ENCODE measurements around the gene MBD3L2B.
"Not testable (repeated sequence)": the region's sequence is repeated elsewhere in the genome, so short reads cannot be mapped to it uniquely, and the experiment has no call there.

MBD3L2B gene

DNA sequence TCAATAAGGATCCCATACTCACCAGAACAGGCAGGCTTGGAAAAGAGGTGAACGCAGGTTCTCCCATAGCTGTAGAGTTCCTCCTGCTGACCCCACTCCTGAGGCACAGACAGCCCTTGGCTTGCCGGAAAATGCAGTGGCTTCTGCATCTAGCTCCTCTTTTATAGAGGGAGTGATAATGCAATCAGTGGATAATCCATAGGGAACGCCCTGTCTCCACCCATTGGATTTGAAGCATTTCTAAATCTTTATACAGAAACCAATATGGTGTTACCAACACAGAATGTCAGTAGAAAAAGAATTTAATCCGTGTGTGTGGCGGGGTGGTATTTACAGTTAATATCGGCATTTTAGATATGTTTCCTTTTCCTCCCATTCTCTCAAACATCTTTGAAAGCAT lies at the start of gene MBD3L2B:
TSS of gene MBD3L2B (minus strand) at position 101 of the 400 bp plus-strand sequence. CDS start at position 67, 34 bp downstream.
- DNase-seq (ENCODE audit: low read depth in 2 of 2), result not testable (repeated sequence)

GRCh38 chr19:7069904-7070226 lies 48.6 kb upstream of the MBD3L2B start:
- DNase-seq (ENCODE audit: low read depth in 2 of 2), result no peak

DNA sequence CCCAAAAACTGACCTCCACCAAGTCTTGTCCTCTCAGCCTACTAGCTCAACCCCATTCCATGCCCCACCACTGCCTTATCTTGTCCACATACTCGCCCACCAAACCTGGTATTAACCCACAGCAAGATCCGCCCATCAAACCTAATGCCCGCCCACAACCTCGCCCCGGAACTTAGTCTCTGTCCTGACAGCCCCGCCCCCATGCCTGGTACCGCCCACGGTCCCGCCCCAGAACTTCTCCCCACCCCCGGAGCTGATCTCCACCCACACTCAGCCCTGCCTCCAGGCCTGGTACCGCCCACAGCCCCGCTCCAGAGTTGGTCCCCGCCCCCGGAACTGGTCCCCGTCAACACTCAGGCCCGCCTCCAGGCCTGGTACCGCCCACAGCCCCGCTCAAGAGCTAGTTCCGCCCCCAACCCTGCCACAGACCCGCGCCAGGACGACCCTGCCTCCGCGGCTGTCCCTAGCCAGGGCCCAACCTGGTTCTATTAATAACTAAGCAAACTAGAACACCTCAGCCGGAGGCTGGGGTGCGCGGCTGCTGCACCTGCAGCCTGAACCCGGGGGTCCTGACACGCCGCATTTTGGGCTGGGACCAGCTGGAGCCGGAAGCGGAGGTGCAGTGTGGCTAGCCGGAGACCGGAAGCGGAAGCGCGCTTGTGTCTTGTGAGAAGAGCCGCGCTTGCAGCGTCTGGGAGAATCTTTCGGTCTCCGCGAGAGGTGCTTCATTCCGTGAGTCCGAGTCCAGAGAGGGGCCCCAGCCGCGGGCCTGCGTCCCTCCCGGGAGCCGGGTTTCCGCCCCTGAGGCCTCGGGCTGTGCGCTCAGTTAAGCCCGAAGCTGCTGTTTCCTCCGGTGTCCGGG lies 48.0 kb upstream of the MBD3L2B start, which contains the start of gene ZNF557:
TSS of gene ZNF557 (plus strand) at position 662 of the 862 bp plus-strand sequence. CDS start 5,372 bp downstream, outside the sequence.
- DNase-seq (ENCODE audit: low read depth in 2 of 2), result peak; percentile 98 to 99

- no peak for DNase-seq (ENCODE audit: low read depth in 2 of 2)
Observed at GRCh38 chr19:7068599-7068998, 47.4 kb upstream of the MBD3L2B start.

GRCh38 chr19:7067716-7068115 lies 46.5 kb upstream of the MBD3L2B start:
- no peak for DNase-seq (ENCODE audit: low read depth in 2 of 2)

GRCh38 chr19:7067122-7067521 lies 45.9 kb upstream of the MBD3L2B start:
- DNase-seq (ENCODE audit: low read depth in 2 of 2), result not testable (repeated sequence)

- DNase-seq (ENCODE audit: low read depth in 2 of 2), result no peak
Observed at GRCh38 chr19:7063764-7064418, 42.7 kb upstream of the MBD3L2B start.

DNA sequence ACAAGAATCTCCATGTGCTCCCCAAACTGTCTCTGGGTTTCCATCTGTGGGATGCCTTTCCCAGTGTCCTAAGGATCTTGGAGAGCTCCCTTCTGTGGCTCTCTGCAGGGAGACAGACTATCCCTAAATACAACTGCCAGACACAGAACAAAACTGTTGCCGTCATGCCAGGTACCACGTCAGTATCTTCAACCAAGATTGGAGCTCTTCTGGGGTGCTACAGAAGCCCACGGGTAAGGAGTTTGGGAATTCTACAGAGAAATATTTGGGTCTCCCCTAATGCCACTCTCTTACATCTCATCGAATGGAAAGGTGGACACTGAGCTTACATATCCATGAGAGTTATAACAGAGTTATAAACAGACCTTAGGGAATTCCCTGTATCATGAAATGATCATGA lies 42.1 kb upstream of the MBD3L2B start:
- DNase-seq (ENCODE audit: low read depth in 2 of 2), result no peak

GRCh38 chr19:7059977-7060376 lies 38.7 kb upstream of the MBD3L2B start:
- DNase-seq (ENCODE audit: low read depth in 2 of 2), result not testable (repeated sequence)

GRCh38 chr19:7058576-7058975 lies 37.3 kb upstream of the MBD3L2B start, which contains the start of gene MBD3L3:
MBD3L3 (minus strand) TSS chr19:7058676; CDS start chr19:7058605, 71 bp downstream.
- not testable (repeated sequence) for DNase-seq (ENCODE audit: low read depth in 2 of 2)

- not testable (repeated sequence) for DNase-seq (ENCODE audit: low read depth in 2 of 2)
Observed at GRCh38 chr19:7056371-7056770, 35.1 kb upstream of the MBD3L2B start.

DNA sequence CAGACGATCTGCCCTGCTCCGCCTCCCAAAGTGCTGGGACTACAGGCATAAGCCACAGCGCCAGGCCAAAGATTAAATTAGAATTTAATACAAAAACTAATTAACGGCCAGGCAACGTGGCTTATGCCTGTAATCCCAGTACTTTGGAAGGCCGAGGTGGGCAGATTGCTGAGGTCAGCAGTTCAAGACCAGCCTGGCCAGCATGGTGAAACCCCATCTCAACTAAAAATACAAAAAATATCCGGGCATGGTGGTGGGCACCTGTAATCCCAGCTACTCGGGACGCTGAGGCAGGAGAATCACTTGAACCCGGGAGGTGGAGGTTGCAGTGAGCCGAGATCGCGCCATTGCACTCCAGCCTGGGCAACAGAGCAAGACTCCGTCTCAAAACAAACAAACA lies 34.4 kb upstream of the MBD3L2B start:
- not testable (repeated sequence) for DNase-seq (ENCODE audit: low read depth in 2 of 2)

GRCh38 chr19:7054635-7055368 lies 33.6 kb upstream of the MBD3L2B start:
- not testable (repeated sequence) for DNase-seq (ENCODE audit: low read depth in 2 of 2)

DNA sequence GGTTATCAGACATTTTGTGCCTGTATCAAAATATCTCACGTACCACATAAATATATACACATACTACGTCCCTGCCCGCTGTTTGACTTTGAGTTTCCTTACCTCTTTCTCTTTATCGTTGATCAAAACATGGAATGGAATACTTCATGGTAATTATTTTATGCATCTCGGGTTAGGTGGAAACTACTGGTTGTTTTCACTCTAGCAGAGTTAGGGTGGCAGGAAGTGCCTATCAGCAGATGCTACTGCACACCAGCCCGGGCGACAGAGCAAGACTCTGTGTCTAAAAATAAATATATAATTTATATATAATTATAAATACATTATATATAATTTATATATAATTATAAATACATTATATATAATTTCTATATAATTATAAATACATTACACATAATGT lies 31.7 kb upstream of the MBD3L2B start:
- DNase-seq (ENCODE audit: low read depth in 2 of 2), result not testable (repeated sequence)

- not testable (repeated sequence) for DNase-seq (ENCODE audit: low read depth in 2 of 2)
Observed at GRCh38 chr19:7051421-7051820, 30.2 kb upstream of the MBD3L2B start.

- DNase-seq (ENCODE audit: low read depth in 2 of 2), result not testable (repeated sequence)
Observed at GRCh38 chr19:7049021-7049420, 27.8 kb upstream of the MBD3L2B start, which contains the start of gene MBD3L2. MBD3L2 (plus strand) TSS chr19:7049321; CDS start chr19:7049374, 53 bp downstream.

GRCh38 chr19:7041563-7041962 lies 20.3 kb upstream of the MBD3L2B start:
- DNase-seq (ENCODE audit: low read depth in 2 of 2), result not testable (repeated sequence)

GRCh38 chr19:7040079-7040478 lies 18.8 kb upstream of the MBD3L2B start, which contains the start of gene MBD3L4:
MBD3L4 (minus strand) TSS chr19:7040179; CDS start chr19:7040144, 35 bp downstream.
- DNase-seq (ENCODE audit: low read depth in 2 of 2), result not testable (repeated sequence)

DNA sequence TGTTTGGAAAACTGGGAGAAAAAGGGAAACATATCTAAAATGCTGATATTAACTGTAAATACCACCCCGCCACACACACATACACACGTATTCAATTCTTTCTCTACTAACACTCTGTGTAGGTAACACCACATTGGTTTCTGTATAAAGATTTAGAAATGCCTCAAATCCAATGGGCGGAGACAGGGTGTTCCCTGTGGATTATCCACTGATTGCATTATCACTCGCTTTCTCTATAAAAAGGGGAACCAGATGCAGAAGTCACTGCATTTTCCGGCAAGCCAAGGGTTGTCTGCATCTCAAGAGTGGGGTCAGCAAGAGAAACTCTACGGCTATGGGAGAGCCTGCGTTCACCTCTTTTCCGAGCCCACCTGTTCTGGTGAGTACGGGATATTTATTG lies 9.0 kb upstream of the MBD3L2B start, which contains the start of gene MBD3L5:
TSS of gene MBD3L5 (plus strand) at position 301 of the 400 bp plus-strand sequence. CDS start at position 335, 34 bp downstream.
- not testable (repeated sequence) for DNase-seq (ENCODE audit: low read depth in 2 of 2)

GRCh38 chr19:7028790-7029189 lies 7.6 kb upstream of the MBD3L2B start:
- not testable (repeated sequence) for DNase-seq (ENCODE audit: low read depth in 2 of 2)

DNA sequence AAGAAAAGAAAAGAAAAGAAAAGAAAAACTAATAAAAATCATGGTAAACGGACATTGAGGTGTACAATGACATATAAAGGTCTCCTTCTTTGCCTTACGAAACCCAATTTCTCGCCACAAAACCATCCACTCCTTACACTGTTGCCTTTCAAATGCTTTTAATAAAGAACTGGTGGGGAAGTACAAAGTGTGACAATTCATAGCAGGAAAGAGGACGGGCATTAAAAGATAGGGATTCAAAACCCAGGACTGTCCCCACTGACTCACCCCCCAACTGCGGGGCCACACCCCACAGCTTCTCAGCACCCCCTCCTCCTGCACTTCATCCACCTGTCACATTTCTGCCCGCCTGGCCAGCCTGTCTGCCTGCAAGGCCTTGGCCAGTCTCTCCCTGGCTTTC lies 2.4 kb downstream of the MBD3L2B start:
- DNase-seq (ENCODE audit: low read depth in 2 of 2), result no peak

GRCh38 chr19:7013678-7014077 lies 7.6 kb downstream of the MBD3L2B start:
- DNase-seq (ENCODE audit: low read depth in 2 of 2), result no peak

All from stimulated activated CD4-positive, alpha-beta T cell treated with anti-CD3 and anti-CD28 coated beads, Interleukin-1b, Interleukin-23, amount 100 ng/mL, for 4 hours (primary cell).